Fibroblast of villous mesenchyme (primary cell): ENCODE results near the gene TCERG1L. TPM values are rescaled to one million over a fixed set of nuclear protein-coding genes. Genes with fewer than 3 reads are reported as not detected.

Source experiments
- DNase-seq: peaks from one replicate; pipeline ENCODE4 v3.0.0-alpha.2; 2010; ENCODE audit warnings: low read depth
- H3K4me3 ChIP-seq: 2 replicates; pipeline ENCODE4 v1.5.1; 2011; ENCODE audit warnings: low read depth, mild to moderate bottlenecking, low read length
- CTCF ChIP-seq: IDR thresholded peaks from 2 replicates; pipeline ENCODE4 v1.5.1; 2012; ENCODE audit warnings: low read depth, mild to moderate bottlenecking, low read length; ENCODE audit not compliant: insufficient read depth
- total RNA-seq: library from RNA; depleted of rRNA; stranded (reverse); fragments of >200 nt; gene quantifications from 2 replicates; pipeline ENCODE4 v1.2.3, GENCODE V29; 2012

The TCERG1L gene
- total RNA-seq, 1 donor = not detected

DNA sequence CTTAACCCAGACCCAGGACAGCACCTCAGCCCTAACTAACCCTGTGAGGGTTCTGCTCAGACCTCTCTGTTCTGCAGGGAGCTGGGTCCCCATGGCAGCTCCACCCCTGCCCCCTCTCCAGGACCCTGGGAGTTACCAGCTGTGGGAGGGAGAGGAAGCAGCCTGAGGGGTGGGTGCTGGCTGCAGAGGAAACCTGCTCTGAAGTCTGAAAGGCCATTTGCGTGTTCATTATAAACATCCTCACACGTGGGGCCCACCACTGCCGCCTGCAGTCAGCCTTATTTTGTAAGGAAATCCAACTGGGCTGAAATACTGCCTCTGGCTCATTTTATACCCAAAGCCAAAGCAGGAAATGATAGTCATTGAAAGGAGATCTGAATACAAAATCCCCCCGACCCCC is 195.7 kb downstream of the TCERG1L start:
- no peak for TF ChIP-seq CTCF
- no peak overlapping the region for H3K4me3 ChIP-seq
- DNase-seq = no peak

DNA sequence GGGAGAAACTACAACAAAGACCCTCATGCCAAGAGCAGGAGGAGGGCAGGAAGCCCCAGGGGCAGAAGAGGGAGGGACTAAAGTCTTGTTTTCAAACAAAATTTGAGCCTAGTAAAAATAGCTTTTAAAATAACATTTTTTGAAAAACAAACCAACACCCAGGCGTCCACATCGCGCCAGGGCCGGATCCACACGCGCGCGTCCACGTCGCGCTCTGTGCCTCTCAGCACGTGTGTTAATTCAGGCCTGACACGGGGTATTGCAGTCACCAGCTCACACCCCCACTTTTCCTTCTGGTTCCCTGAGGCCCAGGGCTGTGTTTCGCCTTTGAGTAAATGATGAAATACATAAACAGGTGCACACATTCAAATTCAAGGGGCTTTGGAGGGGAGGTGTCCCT is 196.2 kb downstream of the TCERG1L start:
- DNase-seq = no peak
- no peak for TF ChIP-seq CTCF
- no peak overlapping the region for H3K4me3 ChIP-seq

- no peak overlapping the region for H3K4me3 ChIP-seq
- TF ChIP-seq CTCF = no peak
- DNase-seq = no peak
Observed at GRCh38 chr10:131114846-131115245, 196.7 kb downstream of the TCERG1L start.

DNA sequence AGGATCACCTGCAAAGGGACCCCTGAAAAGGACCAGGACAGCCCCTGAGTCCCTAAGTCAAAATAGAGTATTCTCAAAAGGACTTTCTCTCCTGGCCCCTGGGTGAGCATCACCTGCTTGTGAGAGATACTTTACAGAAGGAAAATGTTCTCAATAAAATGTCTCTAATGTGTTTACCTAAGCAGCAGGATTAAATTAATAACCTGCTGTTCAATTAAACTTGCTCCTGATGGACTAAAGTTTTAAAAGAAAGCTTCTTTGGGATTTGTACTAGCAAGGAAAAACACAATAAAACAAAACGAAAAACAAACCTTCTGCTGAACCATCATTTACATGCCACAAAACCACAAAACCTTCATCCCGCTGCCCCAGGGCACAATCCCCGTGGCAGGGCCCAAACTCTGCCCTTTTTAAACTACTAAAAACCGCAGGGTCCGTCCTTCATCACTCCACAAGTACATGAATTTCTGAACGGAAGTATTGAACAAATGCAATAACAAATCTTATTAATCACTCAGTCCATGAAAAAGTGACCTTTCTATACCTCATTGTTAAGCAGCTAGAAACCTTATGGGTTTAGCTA is 197.7 kb downstream of the TCERG1L start:
- no peak for TF ChIP-seq CTCF
- H3K4me3 ChIP-seq = no peak overlapping the region
- DNase-seq = no peak

- H3K4me3 ChIP-seq = no peak overlapping the region
- no peak for TF ChIP-seq CTCF
- DNase-seq = no peak
Observed at GRCh38 chr10:131113165-131113564, 198.4 kb downstream of the TCERG1L start.

- no peak for TF ChIP-seq CTCF
- DNase-seq = no peak
- no peak overlapping the region for H3K4me3 ChIP-seq
Observed at GRCh38 chr10:131112691-131113090, 198.8 kb downstream of the TCERG1L start.

DNA sequence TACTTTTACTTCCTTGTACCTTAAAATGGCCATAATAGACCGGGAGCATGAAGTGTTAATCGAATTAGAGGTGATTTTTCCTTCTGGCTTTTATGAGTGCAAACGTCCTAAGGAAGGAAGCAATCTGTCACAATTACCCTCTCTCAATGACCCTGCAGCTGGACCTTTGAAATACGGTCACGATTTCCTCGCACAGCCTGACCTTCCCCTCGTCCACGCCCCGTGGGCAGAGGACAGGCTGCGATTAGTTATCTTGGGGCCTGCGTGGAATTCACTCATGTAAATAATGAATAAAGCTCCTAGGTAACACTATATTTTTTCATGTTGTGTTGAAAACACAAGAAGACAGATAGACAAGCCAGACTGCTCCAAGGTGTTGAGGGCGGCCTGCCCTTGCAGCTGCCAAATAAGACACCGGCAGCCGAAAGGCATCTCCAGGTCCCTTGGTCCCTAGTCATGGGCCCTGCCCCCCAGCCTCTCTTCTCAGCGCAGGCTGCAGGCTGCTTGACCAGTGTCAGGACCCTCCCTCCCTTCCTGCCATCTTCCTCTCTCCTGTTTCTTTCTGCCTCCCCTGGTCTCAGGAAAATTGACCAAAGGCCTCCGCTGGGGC is 199.9 kb downstream of the TCERG1L start:
- DNase-seq = no peak
- no peak for TF ChIP-seq CTCF

More for the DNA sequence above, 199.9 kb downstream of the TCERG1L start:
- H3K4me3 ChIP-seq = no peak overlapping the region
